ENCODE data around the gene ABCA4.
A peak's percentile ranks its signal among the peaks of the same experiment; 100 is the strongest.

Gene ABCA4

GRCh38 chr1:94093396-94093795 lies 27.6 kb downstream of the ABCA4 start:
- Mint-ChIP-seq H3K9me3 (no peaks in the 10 kb centered on the region), H3K4me1 (peaks cover 69% of the 10 kb centered on the region), H3K4me3 (peak overlapping the region in 2 of 3 experiments; percentile 24 to 41), H3K36me3 (ENCODE audit: low read depth) (no peaks in the 10 kb centered on the region), H3K27me3 (ENCODE audit: low read depth) (no peaks in the 10 kb centered on the region), H3K27ac (peak overlapping the region; percentile 94 to 98 (median 97))
- TF ChIP-seq, protein P1, sequence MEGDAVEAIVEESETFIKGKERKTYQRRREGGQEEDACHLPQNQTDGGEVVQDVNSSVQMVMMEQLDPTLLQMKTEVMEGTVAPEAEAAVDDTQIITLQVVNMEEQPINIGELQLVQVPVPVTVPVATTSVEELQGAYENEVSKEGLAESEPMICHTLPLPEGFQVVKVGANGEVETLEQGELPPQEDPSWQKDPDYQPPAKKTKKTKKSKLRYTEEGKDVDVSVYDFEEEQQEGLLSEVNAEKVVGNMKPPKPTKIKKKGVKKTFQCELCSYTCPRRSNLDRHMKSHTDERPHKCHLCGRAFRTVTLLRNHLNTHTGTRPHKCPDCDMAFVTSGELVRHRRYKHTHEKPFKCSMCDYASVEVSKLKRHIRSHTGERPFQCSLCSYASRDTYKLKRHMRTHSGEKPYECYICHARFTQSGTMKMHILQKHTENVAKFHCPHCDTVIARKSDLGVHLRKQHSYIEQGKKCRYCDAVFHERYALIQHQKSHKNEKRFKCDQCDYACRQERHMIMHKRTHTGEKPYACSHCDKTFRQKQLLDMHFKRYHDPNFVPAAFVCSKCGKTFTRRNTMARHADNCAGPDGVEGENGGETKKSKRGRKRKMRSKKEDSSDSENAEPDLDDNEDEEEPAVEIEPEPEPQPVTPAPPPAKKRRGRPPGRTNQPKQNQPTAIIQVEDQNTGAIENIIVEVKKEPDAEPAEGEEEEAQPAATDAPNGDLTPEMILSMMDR (IDR thresholded peaks at IDR 0.05; ENCODE audit: unreplicated experiment in 3 of 3), result no peak

DNA sequence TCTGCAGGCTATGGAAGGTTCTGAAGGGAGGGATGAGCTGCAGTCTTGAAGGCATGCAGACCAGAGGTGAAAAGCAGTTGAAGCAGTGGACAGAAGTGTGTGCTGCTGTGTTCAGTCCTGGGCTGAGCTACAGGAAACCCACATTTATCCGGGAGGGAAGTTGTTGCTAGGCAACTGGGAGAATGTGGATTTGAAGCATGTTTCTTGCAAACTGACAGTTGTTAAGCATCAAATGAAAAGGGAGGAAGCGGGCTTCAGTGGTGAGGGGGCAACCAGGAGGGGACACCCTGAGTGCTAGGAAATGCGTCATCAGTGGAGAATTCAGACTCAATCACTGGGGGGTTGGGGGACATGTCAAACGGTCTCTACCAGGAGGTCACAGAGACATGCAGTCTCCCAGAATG lies 28.7 kb downstream of the ABCA4 start:
- TF ChIP-seq, protein P1 (IDR thresholded peaks at IDR 0.05; ENCODE audit: unreplicated experiment in 3 of 3), result no peak
- peaks cover 58% of the 10 kb centered on the region for H3K4me1 Mint-ChIP-seq
- no peaks in the 10 kb centered on the region for H3K27me3 Mint-ChIP-seq (ENCODE audit: low read depth)
- no peaks in the 10 kb centered on the region for H3K36me3 Mint-ChIP-seq (ENCODE audit: low read depth)
- peak overlapping the region; percentile 94 to 98 (median 97) for H3K27ac Mint-ChIP-seq
- H3K4me3 Mint-ChIP-seq, result peak overlapping the region in 1 of 3 experiments; percentile 15
- no peaks in the 10 kb centered on the region for H3K9me3 Mint-ChIP-seq

GRCh38 chr1:94090761-94091160 lies 30.2 kb downstream of the ABCA4 start:
- Mint-ChIP-seq H3K9me3 (no peaks in the 10 kb centered on the region), H3K4me3 (no peak overlapping the region), H3K36me3 (ENCODE audit: low read depth) (no peaks in the 10 kb centered on the region), H3K27me3 (ENCODE audit: low read depth) (no peaks in the 10 kb centered on the region), H3K27ac (peak overlapping the region in 2 of 3 experiments; percentile 45 to 47), H3K4me1 (peaks cover 43% of the 10 kb centered on the region)
- TF ChIP-seq, protein P1 (IDR thresholded peaks at IDR 0.05; ENCODE audit: unreplicated experiment in 3 of 3), result no peak

GRCh38 chr1:94087193-94087592 lies 33.8 kb downstream of the ABCA4 start:
- Mint-ChIP-seq H3K4me1 (peaks cover 8% of the 10 kb centered on the region), H3K9me3 (no peaks in the 10 kb centered on the region), H3K36me3 (ENCODE audit: low read depth) (no peaks in the 10 kb centered on the region), H3K4me3 (no peak overlapping the region), H3K27ac (no peak overlapping the region), H3K27me3 (ENCODE audit: low read depth) (no peaks in the 10 kb centered on the region)
- TF ChIP-seq, protein P1 (IDR thresholded peaks at IDR 0.05; ENCODE audit: unreplicated experiment in 3 of 3), result no peak

DNA sequence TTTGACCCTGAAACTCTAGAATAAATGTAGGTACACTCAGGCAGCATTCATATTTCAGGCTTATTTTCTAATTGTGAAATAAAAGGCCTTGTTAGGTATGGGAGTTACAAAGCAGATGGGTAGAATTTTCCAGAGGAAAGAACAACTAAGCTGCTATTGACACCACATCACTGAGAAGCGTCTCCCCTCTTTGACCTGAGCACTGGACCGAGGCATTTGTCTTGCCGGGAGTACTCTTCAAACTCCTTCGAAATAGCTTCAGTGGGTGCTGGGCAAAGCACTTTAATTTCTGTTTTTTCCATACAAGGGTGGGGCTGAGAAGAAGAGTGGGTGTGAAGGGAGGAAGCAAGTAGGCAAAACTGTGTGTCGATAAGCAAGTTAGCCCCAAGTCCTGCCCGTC lies 36.4 kb downstream of the ABCA4 start:
- Mint-ChIP-seq H3K27me3 (ENCODE audit: low read depth) (no peaks in the 10 kb centered on the region), H3K9me3 (no peaks in the 10 kb centered on the region), H3K4me1 (peaks cover 6% of the 10 kb centered on the region), H3K36me3 (ENCODE audit: low read depth) (no peaks in the 10 kb centered on the region), H3K4me3 (no peak overlapping the region), H3K27ac (peak overlapping the region in 2 of 3 experiments; percentile 51 to 86)
- TF ChIP-seq, protein P1 (IDR thresholded peaks at IDR 0.05; ENCODE audit: unreplicated experiment in 3 of 3), result no peak

GRCh38 chr1:94084085-94084484 lies 36.9 kb downstream of the ABCA4 start:
- Mint-ChIP-seq H3K36me3 (ENCODE audit: low read depth) (no peaks in the 10 kb centered on the region), H3K4me1 (peaks cover 11% of the 10 kb centered on the region), H3K27me3 (ENCODE audit: low read depth) (no peaks in the 10 kb centered on the region), H3K27ac (peak overlapping the region in 2 of 3 experiments; percentile 51 to 86), H3K4me3 (no peak overlapping the region), H3K9me3 (no peaks in the 10 kb centered on the region)
- TF ChIP-seq, protein P1 (IDR thresholded peaks at IDR 0.05; ENCODE audit: unreplicated experiment in 3 of 3), result no peak
